HG03175 (cell line): Measurements from ENCODE around the gene LPIN3.

Experiments
- ATAC-seq: cut with Tn5 transposase; IDR thresholded peaks from one replicate; pipeline ENCODE4 v1.9.1; 2021; ENCODE audit warnings: mild to moderate bottlenecking, moderate library complexity; ENCODE audit not compliant: unreplicated experiment

Gene LPIN3

DNA sequence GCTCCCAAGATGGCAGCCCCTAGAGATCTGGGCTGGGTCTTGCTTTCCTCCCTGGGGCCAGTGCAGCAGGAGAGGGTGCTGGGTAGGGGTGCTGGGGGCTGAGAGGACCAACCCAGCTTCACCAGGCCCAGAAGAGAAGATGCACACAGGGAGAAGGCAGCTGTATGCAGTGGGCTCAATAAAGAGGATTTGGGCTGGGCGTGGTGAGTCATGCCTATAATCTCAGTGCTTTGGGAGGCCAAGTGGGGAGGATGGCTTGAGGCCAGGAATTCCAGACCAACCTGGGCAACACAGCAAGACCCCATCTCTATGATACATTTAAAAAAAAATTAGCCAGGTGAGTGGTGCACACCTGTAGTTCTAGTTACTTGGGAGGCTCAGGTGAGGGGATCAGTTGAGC, 51.7 kb downstream of the LPIN3 start:
- ATAC-seq: no peak

DNA sequence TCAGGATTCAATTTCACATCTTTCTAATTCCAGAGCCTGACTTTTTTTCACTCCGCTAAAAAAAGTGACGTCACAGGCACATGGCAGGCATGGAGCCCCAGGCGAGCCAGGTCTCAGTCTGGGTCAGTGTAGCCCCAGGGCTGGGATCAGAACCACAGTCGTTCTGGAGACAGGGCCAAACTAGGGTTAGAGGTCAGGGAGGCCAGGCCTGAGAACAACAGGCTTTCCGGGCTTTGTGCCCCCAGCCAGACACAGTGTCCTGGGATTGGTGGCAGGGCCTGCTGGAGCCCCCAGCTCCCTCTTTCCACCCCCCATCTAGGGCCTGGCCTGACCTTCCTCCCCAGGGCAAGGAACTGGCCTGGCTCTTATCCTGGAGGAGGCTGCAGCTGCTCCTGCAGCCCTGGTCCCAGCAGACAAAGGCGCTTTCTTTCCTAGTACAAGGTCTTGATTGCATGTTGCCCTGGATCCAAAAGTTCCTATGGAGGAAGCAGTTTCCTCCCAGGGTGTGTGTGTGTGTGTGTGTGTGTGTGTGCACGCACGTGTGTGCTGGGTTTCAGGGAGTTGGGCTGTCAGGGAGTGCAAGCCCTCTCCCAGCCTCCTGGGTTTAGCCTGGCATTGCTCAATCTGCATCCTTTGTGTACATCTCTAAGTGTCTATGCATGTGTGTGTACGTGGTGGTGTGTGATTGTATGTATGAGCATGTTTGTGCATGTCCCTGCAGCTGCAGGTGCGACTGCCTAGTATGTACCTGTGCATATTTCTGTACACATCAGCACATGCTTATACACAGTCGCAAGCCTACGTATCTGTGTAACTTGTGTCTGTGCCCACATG, 52.5 kb downstream of the LPIN3 start:
- no peak for ATAC-seq

DNA sequence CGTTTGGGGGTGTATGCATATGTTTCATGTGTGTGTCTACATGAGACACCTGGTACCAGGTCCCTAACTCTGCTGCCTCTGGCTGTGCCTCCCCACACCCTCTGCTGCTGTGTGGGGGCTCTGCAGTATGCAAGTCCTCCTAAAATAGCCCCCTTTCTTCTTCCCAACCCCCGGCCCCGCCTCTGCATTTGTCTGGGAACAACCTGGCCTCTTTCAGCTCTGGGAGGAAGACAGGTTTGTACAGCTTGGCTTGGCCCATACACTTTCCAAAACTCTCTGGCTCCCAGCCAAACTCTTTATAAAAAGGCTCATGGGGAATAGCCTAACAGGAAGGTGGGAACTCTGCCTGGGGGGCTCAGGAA, 53.1 kb downstream of the LPIN3 start:
- no peak for ATAC-seq

DNA sequence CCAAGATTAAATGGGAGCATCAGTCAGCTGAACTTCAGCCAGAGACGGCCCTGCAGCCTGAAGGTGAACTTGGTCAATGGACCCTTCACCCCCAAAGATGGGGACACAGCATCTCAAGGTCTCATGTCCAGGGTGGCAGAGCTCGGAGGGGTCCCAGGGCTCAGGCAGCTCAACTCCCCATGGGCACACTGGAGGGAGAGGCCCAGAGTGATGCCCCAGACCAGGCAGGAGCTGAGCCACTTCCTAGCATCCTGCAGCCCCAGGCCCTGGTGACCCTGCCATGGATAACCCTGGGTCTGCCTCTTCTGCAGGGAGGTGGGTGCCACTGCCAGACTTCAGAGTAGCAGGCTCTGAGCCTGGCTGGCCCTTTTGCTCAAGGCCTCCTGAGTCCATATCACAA, 53.5 kb downstream of the LPIN3 start:
- no peak for ATAC-seq

DNA sequence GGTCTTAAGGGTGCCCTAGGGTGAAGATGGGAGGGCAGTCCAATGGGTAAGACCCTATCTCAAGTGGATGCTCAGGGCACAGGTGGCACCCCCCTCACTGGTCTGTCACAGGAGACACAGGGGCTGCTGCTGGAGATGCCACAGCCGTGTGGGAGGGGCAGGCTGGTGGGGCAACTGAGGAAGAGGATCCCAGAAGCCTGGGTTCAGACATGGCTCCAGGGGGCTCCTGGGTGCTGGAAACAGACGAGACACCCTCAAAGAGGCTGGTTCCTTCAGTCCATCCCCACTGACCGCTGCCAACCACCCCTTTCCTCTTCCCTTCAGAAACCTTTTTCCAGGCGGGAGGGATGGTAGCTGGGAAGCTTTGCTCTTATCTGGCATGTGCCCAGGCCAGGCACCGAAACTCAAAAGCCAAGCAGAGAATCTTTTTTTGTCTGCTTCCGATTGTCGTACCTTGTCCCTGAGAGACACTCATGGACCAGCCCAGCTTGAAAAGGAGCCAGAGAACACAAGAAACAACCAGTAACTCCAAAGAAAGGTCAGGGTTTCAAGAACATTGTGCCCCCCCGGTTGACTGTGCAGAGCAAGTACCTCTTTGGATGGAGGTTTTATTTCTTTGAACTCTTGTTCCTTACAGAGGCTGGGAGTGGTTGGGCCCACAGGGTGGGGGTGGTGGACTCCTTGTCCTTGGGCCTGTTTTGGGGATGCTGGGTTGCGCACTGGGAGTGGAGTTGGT, 54.5 kb downstream of the LPIN3 start:
- no peak for ATAC-seq

DNA sequence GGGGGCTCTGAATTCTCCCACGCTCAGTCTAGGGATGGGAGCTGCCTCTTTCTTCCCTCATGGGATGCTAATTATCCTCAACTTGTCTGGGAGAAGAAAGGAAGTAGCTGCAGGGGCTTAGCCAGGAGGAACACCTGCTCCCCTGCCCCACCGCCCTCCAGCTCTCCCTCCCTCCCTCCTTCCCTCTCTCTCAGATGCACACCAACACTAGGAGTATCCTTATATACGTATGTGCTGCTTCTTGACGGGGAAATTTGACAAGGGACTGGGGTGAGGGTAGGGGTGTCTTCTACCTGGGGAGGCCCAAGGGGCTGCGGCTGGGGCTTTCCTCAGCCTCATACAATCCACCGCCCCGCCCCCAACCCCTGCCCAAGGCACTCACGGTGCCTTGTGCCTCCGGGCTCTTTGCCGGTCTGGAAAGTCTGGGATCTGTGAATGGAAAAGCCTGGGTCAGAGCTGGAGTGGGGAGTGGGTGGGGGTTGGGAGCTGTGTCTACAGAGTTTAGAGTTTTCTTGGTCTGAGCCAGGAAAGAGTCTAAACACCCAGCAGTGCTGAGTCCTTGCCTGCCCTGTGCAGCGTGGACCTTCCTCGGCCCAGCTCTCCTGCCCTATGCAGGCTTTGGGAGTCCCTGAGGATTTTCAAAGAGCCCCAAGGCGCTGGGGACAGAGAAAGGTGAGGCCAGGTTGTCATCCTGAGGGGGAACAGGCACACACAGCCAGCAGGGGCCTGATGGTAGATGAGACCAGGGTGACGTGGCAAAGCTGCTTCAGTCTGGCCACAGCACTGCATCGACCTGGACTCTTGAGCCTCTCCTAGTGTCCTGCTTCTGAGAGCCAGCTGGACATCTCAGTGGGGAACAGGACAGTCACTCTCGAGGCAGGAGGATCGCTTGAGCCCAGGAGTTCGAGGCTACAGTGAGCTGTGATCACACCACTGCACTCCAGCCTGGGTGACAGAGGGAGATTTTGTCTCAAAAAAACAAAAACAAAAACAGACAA, 55.3 kb downstream of the LPIN3 start:
- no peak for ATAC-seq

DNA sequence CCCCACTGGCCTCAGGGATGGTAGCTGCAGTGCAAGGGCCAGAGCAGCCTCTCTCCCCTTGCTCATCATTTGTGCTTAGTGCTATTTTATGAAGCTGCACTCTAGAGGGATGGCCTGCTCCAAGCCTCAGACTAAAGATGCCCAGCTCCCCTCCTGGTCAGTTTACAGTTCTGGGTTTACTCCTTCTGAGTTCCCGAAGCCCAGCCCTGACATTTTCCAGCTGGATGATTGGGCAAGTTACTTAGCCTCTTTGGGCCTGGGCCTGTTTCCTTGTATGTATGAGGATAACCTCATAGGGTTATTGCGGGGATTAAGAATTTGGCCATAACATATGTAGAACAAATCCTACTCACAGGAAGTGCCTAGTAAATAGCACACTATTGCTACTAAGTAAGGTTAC, 57.8 kb downstream of the LPIN3 start:
- no peak for ATAC-seq

DNA sequence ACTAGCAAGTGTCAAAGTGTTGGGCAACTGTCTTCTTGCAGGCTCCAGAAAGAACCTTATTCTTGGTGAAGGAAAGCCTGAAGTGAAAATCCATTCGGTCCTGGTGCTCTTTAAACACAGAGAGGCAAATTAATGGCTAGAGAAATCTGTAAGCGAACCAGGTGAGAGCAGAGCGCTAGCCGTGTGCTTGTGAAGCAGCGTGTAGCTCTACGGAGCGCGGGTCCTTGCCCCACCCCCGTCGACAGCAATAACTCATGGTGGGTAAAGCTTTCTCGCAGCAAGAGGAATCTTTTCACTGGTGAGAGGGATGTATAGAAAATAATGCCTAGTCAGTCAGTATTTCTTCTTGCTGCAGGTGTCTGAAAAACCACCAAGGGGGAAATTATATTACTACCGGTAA, 63.0 kb downstream of the LPIN3 start:
- ATAC-seq: no peak

DNA sequence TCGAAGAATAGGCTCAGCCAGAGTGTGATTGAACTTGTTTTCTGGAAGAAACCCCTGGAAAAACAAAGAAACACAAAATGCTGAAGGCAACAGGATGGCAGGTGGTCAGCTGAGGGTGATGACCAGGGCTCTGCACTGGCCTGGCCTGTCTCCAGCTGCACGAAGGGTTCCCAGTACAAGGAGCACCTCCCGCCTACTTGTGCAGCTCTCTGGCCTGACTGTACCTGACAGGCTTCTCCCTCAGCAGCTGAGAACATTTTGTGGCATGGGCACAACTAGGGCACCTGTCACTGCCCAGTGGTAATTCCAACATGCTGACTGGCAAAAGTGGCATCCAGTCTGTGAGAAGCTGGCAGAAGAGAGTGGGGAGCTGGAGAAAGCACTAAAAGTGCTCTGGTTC, 64.8 kb downstream of the LPIN3 start:
- ATAC-seq: no peak

DNA sequence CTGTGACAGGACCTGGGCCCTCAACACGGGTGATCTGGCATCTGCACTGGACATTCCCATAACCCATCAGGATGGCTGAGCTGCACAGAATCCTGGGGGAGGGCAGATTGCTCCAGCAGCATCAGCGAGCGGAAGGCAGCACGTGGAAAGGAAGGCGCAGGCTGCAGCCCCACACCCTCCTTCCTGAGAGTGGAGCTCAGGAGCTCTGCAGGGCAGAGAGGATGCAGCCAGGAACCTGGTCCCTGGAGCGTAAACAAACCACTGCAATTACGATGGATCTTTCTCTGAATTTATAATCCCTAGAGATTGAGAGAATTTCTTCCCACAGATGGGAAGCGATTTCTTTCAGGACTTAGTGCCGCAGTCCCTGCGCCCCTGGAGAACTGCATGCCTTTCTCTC, 65.7 kb downstream of the LPIN3 start:
- ATAC-seq: no peak

DNA sequence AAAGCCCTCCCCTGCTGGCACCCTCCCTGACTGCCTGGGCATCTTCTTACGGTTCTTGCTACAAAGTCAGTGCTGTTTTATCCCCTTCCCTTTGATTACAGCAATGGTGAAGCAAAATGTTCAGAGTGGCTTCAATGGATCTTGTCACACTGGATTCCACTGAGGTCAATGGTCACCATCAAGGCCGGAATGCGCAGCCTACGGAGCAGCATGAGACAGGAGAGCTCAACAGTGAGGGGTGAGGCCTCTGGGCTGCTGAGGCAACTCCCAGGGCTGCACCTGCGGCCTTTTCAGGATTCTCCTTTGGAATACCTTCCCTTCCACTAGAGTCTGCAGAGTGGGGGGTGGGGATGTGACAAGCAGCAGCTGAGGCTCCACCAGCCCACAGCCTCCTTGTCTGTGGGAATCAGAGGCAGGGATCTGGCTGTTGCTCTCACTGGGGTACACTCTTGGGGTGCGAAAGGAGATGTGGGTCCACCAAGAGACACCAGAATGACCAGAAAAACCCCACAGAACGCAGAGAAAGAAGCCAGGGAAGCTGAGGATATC, 66.3 kb downstream of the LPIN3 start:
- ATAC-seq: no peak

DNA sequence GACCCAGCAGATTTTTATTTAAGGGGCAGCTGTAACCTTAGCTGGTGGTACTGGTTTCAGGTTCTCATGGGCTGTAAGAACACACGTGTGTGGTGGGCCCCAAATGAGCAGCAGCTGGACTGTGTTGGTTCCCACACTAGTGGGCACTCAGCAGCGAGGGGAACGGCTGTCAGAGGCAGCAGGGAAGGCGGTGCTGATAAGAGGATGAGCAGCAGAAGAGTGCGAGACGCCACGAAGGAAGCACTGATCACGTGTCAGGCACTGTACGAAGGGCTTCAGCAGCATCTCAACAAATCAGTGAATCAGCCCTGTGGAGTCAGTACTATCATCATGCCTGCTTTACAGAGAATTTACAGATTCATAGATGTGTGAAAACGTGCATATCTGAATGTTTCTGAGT, 67.0 kb downstream of the LPIN3 start:
- no peak for ATAC-seq

DNA sequence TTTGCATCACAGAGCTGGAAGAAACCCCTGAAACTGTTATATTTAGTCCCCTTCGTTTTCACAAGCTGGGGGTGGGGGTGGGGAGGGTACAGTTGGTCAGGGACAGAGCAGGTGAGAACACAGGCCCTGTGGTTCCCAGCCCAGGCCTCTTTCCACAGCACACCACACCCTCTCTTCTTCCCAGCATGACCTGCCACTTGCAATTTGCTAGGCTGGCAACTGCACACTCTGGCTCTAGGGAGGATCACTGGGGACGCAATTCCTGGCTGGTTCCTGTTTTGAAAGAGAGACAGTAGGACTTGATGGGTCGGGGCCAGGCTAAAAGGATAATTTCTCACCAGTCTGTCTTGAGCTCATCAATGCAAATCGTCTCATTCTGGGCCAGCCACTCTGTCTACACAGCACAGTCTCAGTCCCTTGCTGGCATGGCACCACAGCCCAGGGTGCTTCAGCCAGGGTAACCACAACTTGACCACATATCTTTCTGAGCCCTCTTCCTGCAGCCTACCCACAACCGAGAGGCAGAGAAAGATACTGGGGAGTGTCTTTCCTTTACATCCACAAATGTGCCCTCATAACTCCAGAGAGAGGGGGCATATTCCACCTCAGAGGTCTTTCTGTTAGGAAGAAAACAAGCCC, 67.7 kb downstream of the LPIN3 start:
- ATAC-seq: peak; percentile 64

DNA sequence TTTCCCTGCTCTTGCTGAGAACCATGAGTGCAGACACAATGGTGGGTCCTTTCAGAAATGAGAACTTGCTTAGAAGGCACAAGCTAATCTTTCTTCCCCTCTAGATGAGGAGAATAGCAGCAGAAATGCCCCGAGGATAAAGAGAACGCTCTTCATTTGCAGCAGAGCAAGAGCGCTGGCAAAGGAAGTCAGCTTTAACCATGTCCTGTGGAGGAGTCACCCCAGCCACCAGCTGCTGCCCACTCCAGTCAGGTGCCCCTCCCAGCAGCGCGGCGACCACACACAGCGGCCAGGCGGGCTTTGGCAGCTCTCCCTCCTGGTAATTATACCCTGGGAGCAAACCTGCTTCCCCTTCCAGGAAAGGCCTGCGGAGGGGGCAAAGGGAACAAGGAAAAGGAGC, 68.4 kb downstream of the LPIN3 start:
- no peak for ATAC-seq
